NCI-H510A (cell line): ENCODE data around the gene MRC1.

Source experiments
- DNase-seq: peaks from one replicate; lab custom pipeline; 2025; lab: John Stamatoyannopoulos, UW

The MRC1 gene

GRCh38 chr10:17808971-17809841 is at the start of gene MRC1:
MRC1 (plus strand) TSS chr10:17809348; CDS start chr10:17809466, 118 bp downstream.
- DNase-seq, result no peak

DNA sequence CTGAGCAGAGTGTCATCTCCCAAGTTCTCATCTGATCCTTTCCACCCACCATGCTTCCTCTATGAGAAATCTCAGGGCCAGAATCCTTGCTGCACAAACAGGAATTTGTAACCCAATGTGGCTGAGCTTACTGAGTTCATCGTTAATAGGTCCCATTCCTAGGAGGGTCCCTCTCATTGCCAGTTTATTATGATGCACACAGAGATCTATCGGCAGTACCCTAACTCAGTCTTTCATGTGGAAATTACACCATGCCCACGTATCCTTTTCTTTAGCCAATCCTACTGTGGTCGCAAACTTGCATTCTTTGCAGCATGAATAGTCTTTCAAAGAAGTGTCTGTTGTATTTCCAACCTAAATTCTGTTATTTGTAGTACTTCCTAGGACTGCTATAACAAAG is 45.0 kb upstream of the MRC1 start:
- no peak for DNase-seq

DNA sequence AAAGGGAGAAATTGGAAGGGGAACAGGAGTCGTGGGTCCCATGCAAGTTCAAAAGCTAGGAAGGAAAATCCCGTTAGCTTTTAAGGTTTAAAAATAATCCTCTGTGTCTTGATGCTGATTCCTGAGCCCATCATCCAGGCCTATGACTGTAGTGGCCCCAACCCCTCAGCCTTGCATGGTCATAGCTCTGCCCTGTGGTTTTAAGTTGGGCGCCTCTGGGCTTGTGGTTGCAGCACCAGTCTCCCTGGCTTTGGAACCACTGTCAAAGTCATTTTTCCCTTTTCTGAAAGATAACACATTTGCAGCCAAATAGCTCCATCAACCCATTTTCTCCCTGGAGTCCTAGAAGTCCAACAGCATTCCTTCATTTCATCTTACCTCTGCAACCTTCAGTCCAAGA is 43.5 kb upstream of the MRC1 start:
- no peak for DNase-seq

DNA sequence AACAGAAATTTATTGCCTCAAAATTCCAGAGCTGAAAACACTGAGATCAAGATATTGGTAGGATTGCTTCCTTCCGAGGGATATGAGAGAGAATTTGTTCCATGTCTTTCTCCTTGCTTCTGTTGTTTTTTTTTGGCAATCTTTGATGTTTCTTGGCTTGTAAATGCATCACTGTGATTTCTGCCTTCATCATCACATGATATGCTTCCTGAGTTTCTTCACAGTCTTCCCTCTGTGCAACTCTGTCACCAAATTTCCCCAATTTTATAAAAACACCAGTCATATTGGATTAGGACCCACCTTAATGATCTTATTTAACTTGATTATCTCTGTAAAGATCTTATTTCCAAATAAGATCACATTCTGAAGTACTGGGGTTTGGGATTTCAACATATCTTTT is 42.4 kb upstream of the MRC1 start:
- no peak for DNase-seq

- no peak for DNase-seq
Measured at GRCh38 chr10:17768496-17768895, 40.7 kb upstream of the MRC1 start.

GRCh38 chr10:17768957-17769356 is 40.2 kb upstream of the MRC1 start:
- DNase-seq, result no peak

DNA sequence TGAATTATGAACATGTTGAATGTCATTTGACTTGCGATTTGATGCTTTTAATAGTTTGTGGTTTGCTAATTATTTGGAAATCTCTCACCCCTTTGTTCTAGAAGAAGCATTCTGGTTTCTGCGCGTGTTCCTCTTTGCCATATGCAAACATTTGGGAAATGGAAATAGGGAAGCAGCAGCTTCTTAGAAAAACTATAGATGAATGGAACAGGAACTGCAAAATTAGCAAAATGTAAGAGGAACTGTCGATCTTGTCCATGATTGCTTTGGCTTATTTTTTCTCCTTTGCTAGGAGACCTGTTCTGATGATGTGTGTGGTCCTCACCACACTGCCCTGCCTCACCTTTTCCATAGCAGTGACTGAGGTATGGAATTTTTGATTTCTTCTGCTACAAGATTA is 38.1 kb upstream of the MRC1 start:
- no peak for DNase-seq

- no peak for DNase-seq
Measured at GRCh38 chr10:17779784-17780183, 29.4 kb upstream of the MRC1 start.

- DNase-seq, result no peak
Measured at GRCh38 chr10:17780727-17781126, 28.4 kb upstream of the MRC1 start.

DNA sequence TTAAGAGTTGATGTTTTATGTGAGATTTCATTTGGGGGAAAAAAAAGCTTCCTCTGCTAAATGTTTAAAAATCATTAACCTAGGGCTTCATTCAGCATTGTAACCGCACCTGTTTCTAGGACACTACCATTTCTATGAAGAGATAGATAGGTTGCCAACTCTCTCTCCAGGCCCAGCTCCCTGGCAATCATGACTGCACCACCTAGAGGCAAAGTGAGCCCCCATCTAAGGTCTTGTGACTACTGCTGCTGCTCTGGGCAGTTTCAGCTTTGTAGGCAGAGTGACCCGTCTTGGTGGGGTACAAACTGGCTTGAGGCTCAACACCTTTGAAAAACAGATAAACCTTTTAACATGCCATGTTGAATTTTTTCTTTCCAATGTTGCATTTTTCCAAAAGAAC is 27.3 kb upstream of the MRC1 start:
- DNase-seq, result no peak

DNA sequence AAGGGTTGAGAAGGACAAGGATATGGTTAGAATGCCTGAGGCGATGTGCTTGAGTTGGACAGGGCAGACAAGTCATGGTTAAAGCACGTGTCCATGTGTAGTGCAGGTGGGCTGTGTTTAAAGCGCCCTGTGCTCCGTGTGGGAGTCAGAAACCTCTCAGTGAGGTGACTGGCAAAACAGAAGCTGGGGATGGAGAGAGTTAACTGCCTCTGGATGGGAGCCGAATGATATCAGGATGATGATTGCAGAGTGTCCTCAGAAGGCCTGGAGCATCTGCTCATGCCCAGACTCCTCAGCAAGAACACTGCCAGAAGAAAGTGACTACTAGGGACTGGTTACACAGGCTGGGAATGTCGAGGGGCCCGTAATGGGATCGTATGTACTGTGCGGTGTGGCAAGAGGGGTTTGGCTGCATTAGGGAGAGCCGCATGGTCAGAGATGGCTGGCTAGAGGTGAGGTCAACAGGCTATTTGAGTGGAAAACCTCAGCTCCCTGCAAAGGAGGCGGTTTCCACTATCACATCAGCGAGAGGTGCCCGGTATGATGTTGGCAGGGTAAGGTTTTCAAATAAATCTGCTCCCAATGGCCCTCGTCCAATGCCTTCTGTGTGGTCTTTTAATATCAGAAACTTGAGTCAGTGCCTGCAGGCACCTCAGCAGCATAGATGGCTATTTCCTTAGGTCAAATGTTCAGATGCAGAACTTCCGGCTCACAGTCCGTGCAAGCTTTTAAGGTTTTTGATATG is 26.1 kb upstream of the MRC1 start:
- DNase-seq, result no peak

GRCh38 chr10:17783751-17784150 is 25.4 kb upstream of the MRC1 start:
- no peak for DNase-seq

DNA sequence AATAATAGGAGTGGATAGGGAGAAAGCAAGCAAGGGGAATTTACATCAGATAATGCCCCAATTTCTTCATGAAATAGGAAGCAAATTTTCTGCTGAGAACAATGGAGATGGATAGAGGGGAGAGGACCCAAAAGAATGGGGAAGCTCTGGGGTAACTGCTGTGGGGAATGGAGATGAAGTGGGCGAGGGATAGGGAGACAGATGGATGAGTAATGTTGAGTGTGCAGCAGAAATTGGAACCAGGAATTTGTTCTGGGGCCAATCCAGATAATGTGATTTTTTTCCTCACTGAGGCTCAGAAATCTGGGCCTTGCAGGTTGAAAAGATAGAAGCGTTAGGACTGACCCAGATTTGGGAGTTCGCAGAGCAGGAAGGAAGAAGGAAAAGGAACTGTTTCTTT is 24.5 kb upstream of the MRC1 start:
- no peak for DNase-seq

DNA sequence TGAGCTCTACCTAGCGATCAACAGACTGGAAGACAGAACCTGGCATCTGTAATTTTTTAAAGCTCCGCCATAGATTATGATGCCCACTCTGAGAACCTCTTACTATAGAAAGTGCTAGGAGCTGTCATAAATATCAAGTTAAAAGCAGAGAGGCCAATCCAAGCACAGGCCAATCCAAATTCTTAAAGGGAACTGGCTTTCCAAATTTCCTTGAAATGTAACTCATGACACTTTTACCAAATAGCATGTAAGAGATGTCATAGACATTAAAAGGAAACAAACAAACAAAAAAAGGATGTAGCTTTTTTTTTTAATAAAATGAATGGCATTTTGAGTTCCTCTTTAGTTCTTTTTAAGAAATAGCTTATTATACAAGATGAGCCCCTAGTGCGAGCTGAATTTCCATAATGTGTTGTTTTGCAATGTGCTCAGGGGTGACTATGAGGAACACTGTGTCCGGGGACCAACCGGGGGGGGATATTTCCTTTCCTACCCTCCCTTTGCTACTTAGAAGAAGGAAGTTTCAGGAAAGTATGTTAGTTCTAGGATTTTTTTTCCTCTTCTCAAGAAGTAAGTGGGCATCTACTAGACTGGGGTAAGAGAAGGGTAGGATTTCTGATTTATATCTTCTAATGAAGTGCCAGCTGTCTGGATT is 23.7 kb upstream of the MRC1 start:
- no peak for DNase-seq

DNA sequence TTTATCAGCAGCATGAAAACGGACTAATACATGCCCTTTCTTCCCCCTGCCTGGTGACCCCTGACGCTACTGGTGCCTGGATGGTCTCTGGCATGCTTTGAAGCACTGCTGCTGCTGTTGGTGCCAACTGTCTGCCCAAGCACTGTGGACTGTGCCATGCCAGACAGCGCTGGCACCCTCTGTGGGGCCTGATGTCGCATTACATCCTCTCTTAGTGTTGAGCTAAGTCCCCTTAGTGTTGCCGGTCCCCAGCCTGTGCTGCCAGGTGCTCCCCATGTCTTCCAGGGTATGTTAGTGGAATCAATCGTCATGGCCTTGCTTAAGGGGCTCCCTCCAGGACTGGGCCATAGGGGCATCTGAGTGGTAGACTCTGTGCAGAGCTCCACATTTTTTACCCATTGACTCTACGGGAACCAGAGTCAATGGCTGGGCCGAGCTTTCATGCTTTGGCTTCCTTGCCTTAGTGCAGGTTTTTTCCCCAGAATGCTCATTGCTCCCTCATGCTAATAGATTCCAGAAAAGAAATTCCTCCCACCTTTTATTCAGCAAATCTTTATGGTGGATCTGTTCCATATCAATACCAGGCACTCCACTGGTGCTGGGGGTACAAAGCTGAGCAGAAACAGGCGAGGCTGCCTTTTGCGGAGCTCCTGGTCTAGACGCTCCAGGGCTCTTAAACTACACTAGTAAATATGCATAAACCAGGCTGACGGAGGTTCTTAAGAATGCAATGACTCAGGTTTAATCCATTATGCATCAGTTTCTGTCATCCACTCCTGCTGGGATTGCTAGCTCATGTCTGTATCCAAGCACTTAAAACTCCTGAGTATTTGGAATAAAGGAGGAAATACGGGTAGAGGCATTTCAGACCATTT is 21.8 kb upstream of the MRC1 start:
- no peak for DNase-seq

DNA sequence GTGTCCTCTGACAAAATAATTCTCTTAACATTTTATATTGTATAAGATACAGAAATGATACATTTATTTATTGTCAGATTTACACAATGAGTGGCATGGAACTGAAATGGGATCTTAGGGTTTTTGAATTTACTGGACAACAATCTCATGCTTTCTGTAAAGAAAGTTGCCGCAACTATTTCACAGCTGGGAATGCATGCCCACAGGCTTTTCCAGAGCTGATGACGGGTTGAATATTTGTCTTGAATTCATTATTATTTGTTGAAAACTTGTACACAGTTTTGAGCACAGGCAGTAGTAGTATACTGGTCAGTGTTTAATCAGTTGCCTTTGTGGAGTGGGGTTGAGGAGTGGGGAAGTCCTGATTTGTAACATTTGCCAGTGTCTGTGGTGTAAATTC is 20.5 kb upstream of the MRC1 start:
- no peak for DNase-seq

GRCh38 chr10:17789396-17789795 is 19.8 kb upstream of the MRC1 start:
- DNase-seq, result no peak

DNA sequence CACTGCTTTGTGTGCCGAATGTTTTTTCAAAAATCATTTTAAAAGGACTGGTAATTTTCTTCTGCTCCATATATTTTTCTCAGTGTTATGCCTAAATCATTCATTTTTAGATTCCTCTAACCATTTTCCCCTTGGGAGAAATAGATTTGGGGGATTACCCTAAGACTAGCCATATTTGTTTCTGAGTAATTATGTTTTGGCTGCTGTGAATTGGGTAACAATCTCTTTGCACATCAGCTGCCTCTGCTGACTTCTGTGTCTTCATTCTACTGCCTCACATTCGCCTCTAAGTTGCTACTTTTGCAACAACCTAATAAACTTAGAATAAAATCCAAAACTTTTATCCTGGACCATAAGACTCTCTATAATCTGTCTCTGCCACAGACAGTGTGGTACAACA is 18.5 kb upstream of the MRC1 start:
- no peak for DNase-seq

DNA sequence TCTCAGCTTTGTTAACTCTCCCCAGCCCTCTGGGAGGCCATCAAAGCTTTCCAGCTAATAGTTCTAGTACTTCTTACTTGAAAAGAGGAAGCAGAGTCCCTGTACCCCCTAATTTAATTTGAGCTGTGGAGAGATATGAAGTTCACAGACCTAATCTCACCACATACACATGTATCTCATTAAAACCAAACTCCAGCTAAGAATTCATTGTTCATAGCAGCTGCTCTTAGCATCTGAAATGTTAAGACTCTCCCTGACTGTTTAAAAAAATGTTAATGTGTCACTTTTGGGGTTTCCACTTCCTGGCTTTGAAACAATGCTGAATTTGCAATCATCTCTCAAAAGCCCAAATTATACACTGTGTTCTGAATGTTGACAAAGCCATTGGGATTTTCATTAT is 16.2 kb upstream of the MRC1 start:
- DNase-seq, result no peak

- DNase-seq, result no peak
Measured at GRCh38 chr10:17793823-17794644, 15.1 kb upstream of the MRC1 start.

- DNase-seq, result no peak
Measured at GRCh38 chr10:17795083-17795482, 14.1 kb upstream of the MRC1 start.
